DMS79 (cell line): ENCODE data around the gene PADI2.

Source experiments
- DNase-seq: peaks from one replicate; lab custom pipeline; 2025; lab: John Stamatoyannopoulos, UW

The PADI2 gene

GRCh38 chr1:17139637-17140036 lies 20.4 kb upstream of the PADI2 start:
- no peak for DNase-seq

DNA sequence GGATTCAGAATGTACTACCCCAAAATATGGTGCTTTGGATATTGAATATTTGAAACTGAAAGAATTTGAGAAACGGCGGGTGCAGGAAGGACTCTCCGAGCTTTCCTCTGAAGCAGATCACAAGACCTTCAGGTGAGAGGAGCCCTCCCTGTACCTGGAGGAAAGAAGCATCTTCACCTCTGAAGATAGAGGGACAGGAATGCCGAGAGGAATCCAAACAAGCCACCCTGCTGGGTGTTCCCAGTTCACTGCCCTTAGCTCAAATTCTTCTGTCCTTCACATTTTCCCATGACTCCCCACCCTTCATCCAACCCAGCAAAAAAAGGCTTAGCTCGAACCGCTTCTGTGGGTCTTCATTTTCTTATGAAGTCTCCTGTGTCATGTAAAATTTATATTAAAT lies 18.2 kb upstream of the PADI2 start:
- no peak for DNase-seq

DNA sequence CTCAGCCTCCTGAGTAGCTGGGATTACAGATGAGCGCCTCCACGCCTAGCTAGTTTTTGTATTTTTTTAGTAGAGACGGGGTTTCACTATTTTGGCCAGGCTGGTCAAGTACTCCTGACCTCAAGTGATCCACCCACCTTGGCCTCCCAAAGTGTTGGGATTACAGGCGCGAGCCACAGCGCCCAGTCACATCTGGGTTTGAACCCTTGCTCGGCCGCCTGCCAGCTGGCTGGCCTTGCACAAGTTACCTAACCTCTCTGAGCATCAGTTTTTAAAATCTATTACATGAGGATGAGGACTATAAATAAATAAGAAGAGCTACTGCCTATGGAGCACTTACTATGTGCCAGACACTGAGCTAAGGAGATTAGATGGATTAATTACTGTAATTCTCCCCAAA lies 17.7 kb upstream of the PADI2 start:
- DNase-seq: no peak

- no peak for DNase-seq
These were observed 16.9 kb upstream of the PADI2 start for GRCh38 chr1:17136145-17136544.

GRCh38 chr1:17135530-17135929 lies 16.3 kb upstream of the PADI2 start:
- no peak for DNase-seq

DNA sequence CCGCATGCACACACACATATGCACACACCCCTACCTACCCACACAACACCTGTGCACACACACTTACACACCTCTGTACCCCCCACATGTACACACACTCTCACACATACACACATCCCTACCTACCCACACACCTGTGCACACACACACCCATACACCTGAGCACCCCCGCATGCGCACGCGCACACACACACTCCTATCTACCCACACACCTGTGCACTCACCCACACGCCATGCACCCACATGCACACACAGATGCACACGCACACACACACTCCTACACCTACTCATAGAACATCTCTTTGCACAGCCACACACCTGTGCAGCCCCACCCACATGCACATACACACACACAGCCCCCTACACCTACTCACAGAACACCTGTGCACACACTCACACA lies 15.5 kb upstream of the PADI2 start:
- no peak for DNase-seq

GRCh38 chr1:17134034-17134433 lies 14.8 kb upstream of the PADI2 start:
- no peak for DNase-seq

DNA sequence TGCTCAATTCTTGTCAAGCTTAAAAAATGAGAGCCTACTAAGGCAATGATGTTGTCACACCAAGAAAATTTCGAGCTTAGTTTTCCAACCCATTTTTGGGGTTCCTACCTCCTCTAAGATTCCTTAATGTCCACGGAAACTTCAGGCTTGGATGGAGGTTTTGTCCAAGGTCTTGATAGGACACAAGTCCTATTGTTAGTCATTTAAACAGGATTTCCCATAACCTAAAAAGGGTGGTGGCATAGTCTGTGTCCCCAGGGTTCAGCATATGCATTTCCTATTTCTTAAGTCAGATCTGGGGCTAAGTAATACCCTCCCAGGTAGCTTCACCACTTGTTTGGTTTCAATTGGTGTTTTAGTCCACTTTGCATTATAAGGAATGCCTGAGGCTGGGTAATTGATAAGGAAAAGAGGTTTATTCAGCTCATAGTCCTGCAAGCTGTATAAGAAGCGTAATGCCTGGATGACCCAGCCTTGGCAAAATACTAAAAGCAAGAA lies 10.9 kb upstream of the PADI2 start:
- no peak for DNase-seq

DNA sequence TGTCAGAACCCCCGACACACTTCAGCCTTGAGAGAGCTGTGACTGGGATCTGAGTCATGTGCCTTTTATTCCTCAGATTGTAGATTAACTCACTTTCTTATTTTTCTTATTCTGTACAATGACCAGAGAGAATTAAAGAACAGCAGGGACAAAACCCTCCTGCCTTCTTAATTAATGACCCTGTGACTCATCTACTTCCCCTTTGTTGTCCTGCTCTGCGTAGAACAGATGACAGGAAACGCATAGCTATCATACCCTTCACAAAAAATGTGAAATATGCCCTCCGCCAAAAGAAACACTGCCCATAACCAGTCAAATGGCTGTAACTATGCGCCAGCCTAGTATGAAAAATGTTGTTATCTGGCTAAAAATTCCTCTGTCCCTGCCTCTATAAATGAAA lies 9.1 kb upstream of the PADI2 start:
- DNase-seq: no peak

GRCh38 chr1:17125756-17126237 lies 6.5 kb upstream of the PADI2 start:
- DNase-seq: peak; percentile 36

GRCh38 chr1:17123196-17124045 lies 4.2 kb upstream of the PADI2 start:
- DNase-seq: no peak

GRCh38 chr1:17122521-17123164 lies 3.4 kb upstream of the PADI2 start:
- DNase-seq: no peak

DNA sequence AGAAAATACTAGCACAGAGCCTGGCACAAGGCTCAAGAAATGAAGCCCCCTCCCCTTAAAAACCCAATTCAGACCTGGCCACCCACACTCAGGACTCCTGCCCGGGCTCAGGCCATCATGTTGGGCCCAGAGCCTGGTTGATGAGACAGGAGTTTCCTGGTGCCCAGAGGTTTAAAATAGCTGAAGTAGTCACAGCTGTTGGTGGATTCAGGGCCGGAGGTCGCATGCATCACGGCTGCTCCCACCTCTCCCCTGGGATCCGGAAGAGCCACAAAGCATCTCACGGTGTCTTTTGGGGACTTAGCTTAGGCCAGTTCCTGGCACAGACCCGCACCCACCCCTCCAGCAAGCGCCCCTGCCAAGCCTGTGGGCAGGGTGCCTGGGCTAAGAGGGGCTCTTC lies 2.6 kb upstream of the PADI2 start:
- no peak for DNase-seq

DNA sequence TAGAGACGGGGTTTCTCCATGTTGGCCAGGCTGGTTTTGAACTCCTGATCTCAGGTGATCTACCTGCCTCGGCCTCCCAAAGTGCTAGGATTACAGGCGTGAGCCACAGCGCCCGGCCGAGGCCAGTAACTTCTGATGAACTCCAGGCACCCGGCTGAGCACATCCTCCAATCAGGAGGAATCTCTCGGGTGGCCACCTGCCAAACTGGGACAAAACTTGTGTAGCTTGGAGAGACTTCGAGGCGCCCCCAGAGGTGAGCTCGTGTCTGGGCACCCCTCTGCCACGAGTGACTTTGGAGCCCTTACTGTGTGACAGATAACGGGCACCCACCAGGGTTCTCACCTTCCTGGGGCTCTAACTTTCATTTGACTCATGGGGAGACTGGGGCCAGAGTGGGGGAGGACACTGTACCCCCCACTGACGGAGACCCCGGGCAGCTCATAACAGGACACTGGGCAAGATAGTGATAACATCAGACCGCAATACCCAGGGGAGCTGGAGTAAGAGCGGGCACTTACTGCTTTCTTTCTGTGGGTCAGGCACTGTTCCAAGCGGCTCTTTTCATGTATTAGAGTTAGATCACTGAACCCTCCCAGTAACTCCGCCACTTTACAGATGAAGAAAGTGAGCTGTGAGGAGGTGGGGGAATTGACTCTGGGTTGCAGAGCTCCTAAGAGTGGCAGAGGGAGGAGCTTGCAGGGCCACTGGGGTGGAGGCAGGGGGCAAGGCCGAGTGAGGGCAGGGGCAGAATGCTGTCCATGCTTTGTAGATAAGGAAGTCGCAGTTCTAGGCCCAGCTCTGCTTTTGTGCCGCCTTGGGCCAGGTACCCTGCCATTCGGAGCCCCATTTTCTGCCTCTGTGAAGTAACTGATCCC lies 1.9 kb upstream of the PADI2 start:
- peak; percentile 76 for DNase-seq

- DNase-seq: no peak
These were observed 1.2 kb upstream of the PADI2 start for GRCh38 chr1:17120481-17120877.

DNA sequence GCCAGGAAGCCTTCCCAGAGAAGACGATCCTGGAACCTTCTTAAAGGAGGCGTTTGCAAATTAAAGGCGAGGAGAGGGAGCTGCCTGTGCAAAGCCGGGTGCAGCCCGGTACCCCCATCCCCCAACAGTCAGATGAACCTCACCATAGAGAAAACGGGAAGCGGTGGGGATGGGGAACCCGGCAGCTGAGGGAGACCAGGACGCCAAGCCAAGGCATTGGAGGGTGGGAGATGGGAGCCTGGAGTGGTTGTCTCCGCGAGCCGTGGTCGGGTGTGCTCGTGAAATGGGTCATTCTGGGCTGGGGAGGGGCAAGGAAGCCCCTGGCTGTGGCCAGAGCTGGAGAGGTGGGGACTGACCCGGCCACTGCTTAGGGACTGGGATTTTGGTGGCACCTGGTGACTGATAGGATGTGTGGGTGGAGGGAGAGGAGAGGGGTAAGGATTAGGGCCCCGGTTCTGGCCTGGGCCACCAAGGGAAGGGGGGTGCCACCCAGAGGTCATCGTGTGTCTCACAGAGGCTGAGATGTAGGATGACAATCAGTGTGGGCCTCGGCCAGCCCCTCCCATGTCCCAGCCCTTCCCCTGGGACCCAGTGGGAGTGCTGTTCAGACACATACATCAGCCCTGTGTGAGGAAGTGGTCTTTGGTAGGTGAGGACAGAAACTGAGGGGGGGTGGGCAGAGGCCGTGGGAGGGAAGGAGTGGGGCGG lies 676 bp upstream of the PADI2 start:
- DNase-seq: no peak

- no peak for DNase-seq
These were observed 560 bp downstream of the PADI2 start for GRCh38 chr1:17118706-17119075.

GRCh38 chr1:17118268-17118667 lies 983 bp downstream of the PADI2 start:
- no peak for DNase-seq

DNA sequence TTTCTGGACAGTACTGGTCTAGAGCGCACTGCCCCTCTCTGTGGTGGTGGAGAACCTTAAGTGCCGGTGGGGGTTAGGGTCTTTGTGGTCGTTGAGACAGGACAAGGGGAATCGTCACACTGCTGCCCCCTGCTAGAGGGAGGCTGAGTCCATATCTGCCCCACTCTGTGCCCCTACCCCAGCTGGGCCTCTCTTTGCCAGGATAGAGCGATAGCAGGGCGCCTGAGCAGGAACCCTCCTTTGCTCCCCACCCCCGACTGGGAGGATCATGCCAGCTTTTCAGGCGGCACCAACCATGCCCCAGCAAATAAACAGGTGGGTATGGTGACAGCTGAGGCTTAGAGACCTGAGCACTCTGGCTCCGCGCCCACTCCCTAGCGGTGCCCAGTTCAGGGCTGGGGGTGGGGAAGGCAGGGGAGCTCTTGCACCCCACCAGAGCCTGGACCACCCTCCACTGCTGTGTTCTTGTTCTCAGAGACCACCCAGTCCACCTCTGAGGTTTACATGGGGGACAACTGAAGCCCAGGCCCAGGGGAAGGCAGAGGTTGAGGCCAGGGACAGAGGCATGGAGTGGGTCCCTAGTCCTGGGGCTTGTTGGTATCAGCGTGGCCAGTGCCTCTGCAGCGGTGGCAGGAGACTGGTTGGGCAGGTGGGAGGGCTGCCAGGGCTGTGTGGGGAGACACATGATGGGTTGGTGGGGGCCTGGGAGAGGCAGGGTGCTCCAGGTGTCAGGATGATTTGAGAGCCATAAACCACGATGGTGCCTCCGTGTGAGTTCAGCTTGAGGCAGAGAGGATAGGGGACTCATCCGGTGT lies 1.6 kb downstream of the PADI2 start:
- peak; percentile 38 for DNase-seq

DNA sequence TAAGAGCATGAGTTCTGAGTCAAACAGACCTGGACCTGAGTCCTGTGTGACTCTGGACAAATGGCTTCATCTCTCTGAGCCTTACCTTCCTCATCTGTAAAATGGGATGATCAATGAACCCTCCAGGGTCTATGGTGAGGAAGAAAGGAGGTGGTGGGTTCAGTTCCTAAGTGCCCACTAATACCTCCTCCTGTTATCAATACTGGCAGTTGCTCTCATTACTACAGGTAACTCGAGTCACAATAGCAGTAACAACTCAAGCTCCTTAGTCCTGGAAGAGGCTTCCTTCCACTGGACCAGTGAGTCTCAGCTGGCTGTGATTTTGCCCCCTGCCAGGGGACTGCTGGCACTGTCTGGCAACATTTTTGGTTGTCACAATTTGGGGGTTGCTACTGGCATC lies 2.6 kb downstream of the PADI2 start:
- no peak for DNase-seq

DNA sequence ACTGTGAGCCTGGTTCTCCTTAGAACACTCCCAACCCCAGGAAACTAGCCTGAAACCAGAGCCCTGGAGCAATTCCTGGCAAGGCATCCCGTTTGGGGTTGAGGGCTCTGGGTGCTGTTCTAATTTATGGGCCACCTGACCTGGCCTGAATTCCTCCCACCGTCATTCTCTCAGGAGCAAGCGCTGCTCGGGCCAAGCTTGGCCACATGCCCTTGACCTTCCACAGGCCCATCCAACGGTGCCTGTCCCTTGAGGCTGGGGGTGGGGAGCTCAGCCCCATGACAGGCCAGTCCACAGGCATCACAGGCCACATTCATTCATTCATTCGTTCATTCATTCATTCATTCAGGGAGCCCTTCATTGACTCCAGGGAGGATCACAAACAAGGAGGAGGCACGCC lies 5.3 kb downstream of the PADI2 start:
- no peak for DNase-seq
